Skin epidermis (tissue), 12 donors: ENCODE measurements around the gene ZFP1.
"Not testable (repeated sequence)": the region's sequence is repeated elsewhere in the genome, so short reads cannot be mapped to it uniquely, and the experiment has no call there.

ENCODE experiments used
- H3K27ac ChIP-seq, 21 experiments: fragments of 200-600 bp; sonication (generic) in 11 of 21; one replicate each; pipeline ENCODE4 v1.5.0; 2020; ENCODE audit warnings: mild to moderate bottlenecking in 3 of 21, inconsistent platforms in 2 of 21, moderate library complexity in 2 of 21
- H3K4me3 ChIP-seq, 7 experiments: fragments of 200-600 bp; sonication (generic) in 2 of 7; one replicate each; pipeline ENCODE4 v1.5.0; 2020; ENCODE audit warnings: inconsistent platforms in 2 of 7, mild to moderate bottlenecking in 2 of 7, moderate library complexity in 1 of 7

Gene ZFP1

DNA sequence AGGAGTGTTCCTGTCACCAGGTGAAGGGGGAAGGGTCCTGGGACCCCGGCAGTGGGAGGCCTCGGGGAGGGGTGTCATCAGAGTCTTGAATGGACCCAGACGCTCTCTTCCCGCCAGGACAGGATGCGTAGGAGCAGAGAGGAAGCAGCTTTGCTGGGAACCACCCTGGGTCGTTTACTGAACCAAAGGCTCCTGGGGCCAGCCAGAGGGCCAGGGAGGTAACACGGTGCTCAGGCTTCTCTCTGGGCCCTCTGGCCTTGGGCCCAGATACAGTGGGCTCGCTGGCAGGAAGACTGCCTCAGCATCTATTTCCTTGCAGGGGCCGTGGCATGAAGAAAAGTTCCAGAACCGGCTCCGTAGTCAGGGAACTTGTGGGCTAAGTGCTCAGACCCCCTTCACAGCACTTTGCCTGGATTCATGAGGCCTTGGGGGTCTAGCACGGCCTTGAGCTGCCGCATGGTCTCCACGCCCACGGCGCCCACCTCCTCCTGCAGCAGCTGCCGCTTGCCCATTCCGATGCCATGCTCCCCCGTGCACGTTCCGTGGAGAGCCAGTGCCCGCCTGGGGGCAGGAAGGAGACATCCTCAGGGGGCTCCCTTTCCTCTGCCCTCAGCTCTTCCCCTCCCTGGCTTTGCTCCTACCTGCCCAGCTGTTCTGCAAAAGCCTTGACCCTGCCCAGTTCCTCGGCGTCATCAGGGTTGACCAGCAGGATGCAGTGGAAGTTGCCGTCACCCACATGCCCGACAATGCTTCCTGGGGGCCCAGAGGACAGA lies 36.2 kb upstream of the ZFP1 start:
- Histone ChIP-seq H3K27ac (peak overlapping the region in 13 of 21 experiments; percentile 24 to 91 (median 67)), H3K4me3 (no peak overlapping the region)

GRCh38 chr16:75112734-75113491 lies 35.4 kb upstream of the ZFP1 start:
- Histone ChIP-seq H3K4me3 (no peak overlapping the region), H3K27ac (peak overlapping the region in 2 of 21 experiments; percentile 24 to 84)

- Histone ChIP-seq H3K27ac (no peak overlapping the region), H3K4me3 (no peak overlapping the region)
Measured at GRCh38 chr16:75113541-75114121, 34.7 kb upstream of the ZFP1 start.

DNA sequence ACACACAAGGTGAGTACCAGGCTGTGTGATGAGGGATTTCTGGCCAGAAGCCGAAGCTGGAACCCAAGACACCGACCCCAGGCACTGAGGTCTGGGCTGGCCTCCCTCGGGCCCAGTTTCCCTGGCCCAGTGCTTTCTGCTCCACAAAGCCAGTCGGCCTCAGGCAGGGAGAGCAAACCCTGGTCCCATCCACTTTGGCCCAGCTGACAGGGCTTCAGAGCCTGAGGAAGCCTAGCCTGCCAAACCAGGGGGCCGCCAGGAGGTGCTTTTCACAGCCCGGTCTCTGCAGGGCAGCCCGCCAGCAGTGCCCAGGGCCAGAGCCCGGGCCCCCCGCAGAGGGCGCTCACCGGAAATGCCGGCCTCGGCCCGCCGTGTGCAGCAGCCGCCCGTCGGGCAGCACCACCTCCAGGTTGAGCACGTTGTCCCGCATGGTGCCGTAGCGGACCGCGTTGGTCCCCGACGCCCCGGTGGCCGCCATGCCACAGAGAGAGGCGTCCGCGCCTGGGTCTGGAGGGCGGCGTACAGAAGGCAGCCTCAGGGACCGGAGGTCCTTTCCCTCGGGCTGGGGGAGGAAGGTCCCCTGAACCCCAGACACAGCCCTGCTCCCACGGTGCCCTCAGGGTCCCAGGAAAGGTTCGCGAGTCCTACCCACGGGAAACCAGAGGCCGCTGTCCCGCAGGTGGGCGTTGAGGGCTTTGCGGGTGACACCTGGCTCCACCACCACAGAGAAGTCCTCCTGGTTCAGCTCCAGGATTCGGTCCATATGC lies 34.0 kb upstream of the ZFP1 start:
- Histone ChIP-seq H3K27ac (no peak overlapping the region), H3K4me3 (no peak overlapping the region)

- Histone ChIP-seq H3K27ac (no peak overlapping the region), H3K4me3 (peak overlapping the region in 1 of 7 experiments; percentile 44)
Measured at GRCh38 chr16:75114946-75115825, 33.1 kb upstream of the ZFP1 start.

DNA sequence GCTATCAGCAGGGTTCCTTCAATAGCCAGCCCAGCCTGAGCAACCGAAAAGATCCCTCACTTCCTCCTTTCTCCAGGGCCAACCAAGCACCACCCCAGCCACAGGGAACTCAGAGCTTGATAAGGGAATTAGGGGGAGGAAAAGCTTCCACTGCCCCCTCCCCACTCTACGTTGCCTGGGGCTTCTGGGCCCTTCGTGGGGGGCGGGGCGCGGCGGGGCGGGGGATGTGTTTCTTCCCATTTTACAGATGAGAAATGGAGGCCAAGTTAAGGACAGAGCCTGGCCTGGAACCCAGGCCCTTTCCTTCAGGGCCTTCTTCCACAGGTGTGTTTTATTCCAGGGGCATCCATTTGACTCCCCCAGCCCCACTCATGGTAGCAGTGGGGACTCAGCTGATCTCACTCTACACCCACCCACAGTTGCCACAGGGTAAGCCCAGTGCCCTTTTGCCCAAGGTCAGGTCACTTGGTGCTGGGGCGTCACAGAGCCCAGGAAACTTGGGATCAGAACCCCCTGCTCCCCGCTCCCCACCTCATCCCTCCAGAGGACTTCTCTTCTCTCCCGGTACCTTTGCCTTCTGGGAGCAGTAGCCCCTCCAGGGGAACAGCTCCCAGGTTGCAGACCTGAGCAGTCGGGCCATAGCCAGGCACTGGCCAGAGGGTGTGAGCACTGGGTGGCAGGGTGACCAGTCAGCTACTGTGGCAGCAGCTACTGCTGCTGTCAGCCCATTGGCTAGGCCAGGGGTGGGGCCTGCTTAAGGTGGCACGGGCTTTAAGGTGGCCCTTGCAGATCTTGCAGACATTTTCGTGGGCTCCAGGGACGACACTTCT lies 32.0 kb upstream of the ZFP1 start, which contains the start of gene LDHD:
TSS of gene LDHD (minus strand) at position 700 of the 830 bp plus-strand sequence. CDS start at position 640, 60 bp downstream.
- Histone ChIP-seq H3K4me3 (peak within 1 kb of the TSS in 6 of 7 experiments; percentile 16 to 44 (median 26)), H3K27ac (peak within 1 kb of the TSS in 3 of 21 experiments; percentile 1 to 16 (median 12))

DNA sequence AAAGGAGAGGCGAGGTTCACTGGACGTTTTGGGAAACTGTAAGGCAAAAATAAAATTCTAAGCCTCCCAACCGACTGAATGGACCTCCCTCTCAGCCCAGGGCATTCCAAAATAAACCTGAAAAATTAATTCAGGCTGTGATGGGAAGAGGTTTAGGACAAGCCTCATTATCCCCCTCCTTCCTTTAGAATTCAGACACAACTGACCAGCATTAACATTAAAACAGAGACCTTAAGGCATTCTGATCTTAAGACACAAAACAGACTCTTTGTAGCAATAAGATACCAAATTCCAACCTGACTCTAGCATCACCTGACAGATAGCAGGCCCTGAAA lies 31.4 kb upstream of the ZFP1 start:
- H3K27ac ChIP-seq = no peak overlapping the region

GRCh38 chr16:75118943-75119539 lies 29.3 kb upstream of the ZFP1 start:
- Histone ChIP-seq H3K4me3 (no peak overlapping the region), H3K27ac (no peak overlapping the region)

More for the DNA sequence above, 31.4 kb upstream of the ZFP1 start:
- H3K4me3 ChIP-seq = peak overlapping the region in 2 of 7 experiments; percentile 29 to 44

DNA sequence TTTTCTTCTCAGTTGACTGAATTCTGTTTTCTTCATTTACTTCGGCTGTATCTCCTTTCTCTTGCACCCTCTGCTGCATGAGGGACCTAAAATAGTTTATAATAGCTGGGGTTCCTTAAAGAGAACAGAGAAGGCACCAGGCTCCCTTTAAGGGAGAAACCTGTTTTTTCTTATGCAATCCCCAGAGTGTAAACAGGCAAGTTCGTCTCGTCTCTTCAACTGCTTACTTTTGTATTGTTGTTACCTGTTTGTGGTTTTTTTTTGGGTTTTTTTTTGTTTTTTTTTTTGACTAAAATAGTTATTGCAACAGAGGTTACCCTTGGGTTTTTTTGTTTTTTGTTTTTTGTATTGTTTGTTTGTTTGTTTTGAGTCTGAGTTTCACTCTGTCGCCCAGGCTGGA lies 28.1 kb upstream of the ZFP1 start:
- H3K4me3 ChIP-seq = no peak overlapping the region

DNA sequence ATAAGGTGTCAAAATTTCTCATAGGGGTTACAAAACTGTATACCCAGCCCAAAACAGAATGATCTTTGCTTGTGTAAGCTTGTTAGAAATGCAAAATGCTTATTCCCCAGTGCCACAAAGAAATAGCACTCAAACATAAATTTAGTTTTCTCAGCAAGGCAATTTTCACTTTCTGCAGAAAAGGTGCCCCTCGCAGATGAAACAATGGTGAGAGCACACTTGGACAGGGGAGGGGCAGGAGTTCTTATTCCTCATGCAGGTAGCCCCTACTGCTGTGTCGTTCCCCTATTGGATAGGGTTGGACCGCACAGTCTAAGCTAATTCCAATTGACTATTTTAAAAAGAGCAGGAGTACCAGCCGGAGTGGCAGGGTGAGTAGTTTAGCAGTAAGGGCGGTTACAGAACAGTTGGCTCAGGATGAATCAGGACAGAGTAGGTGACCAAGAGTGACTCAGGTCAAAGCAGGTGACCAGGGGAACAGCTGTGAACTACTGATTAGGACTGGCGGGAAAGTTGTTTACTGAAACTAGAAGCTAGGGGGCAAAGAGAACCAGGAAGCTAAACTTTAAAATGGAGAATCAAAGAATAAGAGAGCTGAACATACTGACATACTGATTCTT lies 26.3 kb upstream of the ZFP1 start:
- Histone ChIP-seq H3K27ac (no peak overlapping the region), H3K4me3 (no peak overlapping the region)

More for the DNA sequence above, 28.1 kb upstream of the ZFP1 start:
- H3K27ac ChIP-seq = no peak overlapping the region

DNA sequence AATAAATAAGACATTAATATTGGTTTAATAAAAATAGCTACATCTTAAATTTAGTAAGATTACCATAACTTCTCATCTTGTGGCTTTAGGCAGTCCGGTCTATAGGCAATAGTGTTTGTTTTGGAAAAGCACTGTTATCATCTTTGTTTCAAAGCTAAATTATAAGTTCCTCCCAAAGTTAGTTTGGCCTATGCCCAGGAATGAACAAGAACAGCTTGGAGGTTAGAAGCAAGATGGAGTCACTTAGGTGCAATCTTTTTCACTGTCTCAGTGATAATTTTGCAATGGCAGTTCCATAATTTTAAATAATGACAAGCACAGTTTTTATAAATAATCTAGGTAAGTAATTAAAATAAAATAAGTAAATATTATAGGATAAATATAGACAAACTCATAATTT lies 25.7 kb upstream of the ZFP1 start:
- no peak overlapping the region for H3K27ac ChIP-seq

DNA sequence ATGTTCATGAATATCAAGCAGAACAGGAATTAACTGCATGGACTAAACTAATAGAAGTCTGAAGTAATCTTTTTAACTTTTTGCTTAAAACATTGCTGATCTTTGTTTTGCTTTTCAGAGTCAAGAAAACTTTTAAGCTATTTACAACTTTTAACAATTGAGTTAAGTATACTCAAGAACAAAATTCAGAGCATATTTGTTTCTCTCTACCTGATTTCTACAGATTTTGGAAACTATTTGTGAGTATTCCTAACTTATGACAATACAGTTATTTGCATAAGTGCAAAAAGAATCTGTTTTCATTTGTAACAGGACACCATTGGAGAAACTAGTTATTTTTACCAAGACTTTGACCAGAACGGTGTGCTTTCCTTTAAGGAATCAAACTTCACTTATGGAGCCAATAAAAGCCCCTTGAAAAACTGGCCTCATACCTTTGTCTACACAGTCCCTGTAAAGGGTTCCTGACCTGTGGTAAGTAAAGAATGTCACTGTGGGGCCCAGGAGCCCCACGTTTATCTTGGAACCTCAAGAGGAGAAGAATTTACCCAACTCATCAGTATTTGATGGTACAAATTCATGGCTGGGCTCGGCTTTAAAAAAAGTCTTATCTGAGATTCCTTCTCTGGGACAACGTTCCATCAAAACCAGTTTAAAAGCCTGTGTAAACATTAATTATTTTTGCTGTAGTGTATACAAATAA lies 20.5 kb upstream of the ZFP1 start:
- Histone ChIP-seq H3K4me3 (no peak overlapping the region), H3K27ac (no peak overlapping the region)

More for the DNA sequence above, 25.7 kb upstream of the ZFP1 start:
- H3K4me3 ChIP-seq = no peak overlapping the region

DNA sequence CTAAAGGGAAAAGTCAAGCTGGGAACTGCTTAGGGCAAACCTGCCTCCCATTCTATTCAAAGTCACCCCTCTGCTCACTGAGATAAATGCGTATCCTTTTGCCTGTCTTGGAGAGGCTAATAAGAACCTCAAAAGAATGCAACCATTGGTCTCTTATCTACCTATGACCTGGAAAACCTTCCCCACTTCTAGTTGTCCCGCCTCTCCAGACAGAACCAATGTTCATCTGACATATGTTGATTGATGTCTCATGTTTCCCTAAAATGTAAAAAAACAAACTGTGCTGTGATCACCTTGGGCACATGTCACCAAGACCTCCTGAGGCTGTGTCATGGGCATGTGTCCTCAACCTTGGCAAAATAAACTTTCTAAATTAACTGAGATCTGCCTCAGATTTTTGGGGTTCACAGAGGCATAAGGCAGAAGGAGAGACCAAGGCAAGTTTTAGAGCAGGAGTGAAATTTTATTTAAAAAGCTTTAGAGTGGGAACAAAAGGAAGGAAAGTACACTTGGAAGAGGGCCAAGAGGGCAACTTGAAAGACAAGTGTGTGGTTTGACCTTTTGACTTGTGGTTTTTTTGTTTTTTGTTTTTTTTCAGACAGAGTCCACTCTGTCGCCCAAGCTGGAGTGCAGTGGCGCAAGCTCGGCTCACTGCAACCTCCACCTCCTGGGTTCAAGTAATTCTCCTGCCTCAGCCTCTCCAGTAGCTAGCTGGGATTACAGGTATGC lies 18.7 kb upstream of the ZFP1 start:
- not testable (repeated sequence) for H3K4me3 ChIP-seq, H3K27ac ChIP-seq

DNA sequence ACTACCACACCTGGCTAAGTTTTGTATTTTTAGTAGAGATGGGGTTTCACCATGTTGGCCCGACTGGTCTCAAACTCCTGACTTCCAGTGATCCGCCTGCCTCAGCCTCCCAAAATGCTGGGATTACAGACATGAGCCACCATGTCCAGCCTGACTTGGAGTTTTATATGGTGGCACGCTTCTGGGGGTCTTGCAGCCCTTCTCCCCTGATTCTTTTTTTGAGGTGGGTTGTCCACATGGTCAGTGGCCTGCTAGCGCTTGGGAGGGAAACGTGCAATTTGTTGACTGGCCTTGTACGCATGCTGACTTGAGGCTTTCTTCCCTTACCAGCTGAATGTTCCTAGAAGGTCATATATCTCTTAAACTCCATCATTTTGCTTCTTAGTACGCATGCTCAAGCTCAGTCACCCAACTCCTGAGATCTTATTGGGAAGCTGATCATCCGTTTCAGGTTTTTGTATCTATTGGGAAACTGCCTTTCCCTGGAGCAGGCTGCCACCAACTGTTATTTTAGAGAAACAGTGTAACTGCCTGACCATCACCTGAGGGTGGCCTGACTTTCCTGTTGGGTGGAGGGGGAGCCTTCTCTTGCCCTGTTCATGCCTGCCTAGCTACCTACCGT lies 18.1 kb upstream of the ZFP1 start:
- Histone ChIP-seq H3K27ac (no peak overlapping the region), H3K4me3 (no peak overlapping the region)

- H3K4me3 ChIP-seq = no peak overlapping the region
- H3K27ac ChIP-seq = no peak overlapping the region
Measured at GRCh38 chr16:75131081-75131480, 17.2 kb upstream of the ZFP1 start.

DNA sequence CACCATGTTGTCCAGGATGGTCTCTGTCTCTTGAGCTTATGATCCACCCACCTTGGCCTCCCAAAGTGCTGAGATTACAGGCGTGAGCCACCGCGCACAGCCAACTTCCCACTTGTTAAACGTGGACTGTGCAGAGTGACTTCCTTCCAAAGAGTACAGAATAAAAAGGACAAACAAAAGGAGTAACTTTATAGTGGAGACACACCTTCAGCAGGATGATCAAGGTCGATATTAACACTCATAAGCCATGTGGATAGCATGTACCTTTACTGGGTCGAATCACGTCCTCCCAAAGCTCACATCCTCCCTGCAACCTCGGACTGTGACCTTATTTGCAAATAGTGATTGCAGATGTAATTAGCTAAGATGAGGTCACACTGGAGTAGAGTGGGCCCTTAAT lies 10.1 kb upstream of the ZFP1 start:
- Histone ChIP-seq H3K4me3 (no peak overlapping the region), H3K27ac (no peak overlapping the region)
